OCI-LY1 (cell line): ENCODE measurements around the gene GABRB3.

ENCODE experiments used
- H2AFZ ChIP-seq: fragments of 200-600 bp; sonication (generic), shearing (Covaris generic); 2 replicates; pipeline ENCODE4 v1.6.0; 2014; ENCODE audit warnings: antibody characterized with exemption, mild to moderate bottlenecking, low read length
- H3F3A ChIP-seq: fragments of 200-600 bp; sonication (generic), shearing (Covaris generic); 2 replicates; pipeline ENCODE4 v1.6.0; 2014; ENCODE audit warnings: mild to moderate bottlenecking, antibody characterized with exemption, low read length, moderate library complexity; ENCODE audit not compliant: insufficient read depth
- H3K27ac ChIP-seq: fragments of 200-600 bp; sonication (generic); 2 replicates; pipeline ENCODE4 v1.5.1; 2014; ENCODE audit warnings: low read length, mixed run types, mild to moderate bottlenecking, low read depth; ENCODE audit not compliant: poor library complexity, severe bottlenecking
- H3K27me3 ChIP-seq: fragments of 200-600 bp; sonication (generic); 2 replicates; pipeline ENCODE4 v1.6.0; 2014; ENCODE audit warnings: antibody characterized with exemption, mild to moderate bottlenecking, low read length, moderate library complexity; ENCODE audit not compliant: insufficient read depth
- H3K36me3 ChIP-seq: fragments of 200-600 bp; sonication (generic); 2 replicates; pipeline ENCODE4 v1.6.1; 2014; ENCODE audit warnings: mild to moderate bottlenecking, antibody characterized with exemption, low read length, moderate library complexity, mixed read lengths; ENCODE audit not compliant: insufficient read depth
- H3K4me1 ChIP-seq: fragments of 200-600 bp; sonication (generic); 2 replicates; pipeline ENCODE4 v1.5.1; 2014; ENCODE audit warnings: mild to moderate bottlenecking, low read length, moderate library complexity; ENCODE audit not compliant: insufficient read depth, severe bottlenecking
- H3K4me2 ChIP-seq: fragments of 200-600 bp; sonication (generic), shearing (Covaris generic); 2 replicates; pipeline ENCODE4 v1.6.1; 2014; ENCODE audit warnings: low read length
- H3K4me3 ChIP-seq: fragments of 200-600 bp; sonication (generic); 2 replicates; pipeline ENCODE4 v1.5.1; 2014; ENCODE audit warnings: low read length, low read depth, mild to moderate bottlenecking, mixed read lengths; ENCODE audit not compliant: poor library complexity, severe bottlenecking
- H3K79me2 ChIP-seq: fragments of 200-600 bp; shearing (Covaris generic); 2 replicates; pipeline ENCODE4 v1.6.1; 2016; ENCODE audit warnings: mixed run types, low read length, mixed read lengths; ENCODE audit not compliant: insufficient read depth
- H3K9ac ChIP-seq: fragments of 200-600 bp; sonication (generic), shearing (Covaris generic); 2 replicates; pipeline ENCODE4 v1.6.1; 2014; ENCODE audit warnings: mild to moderate bottlenecking, low read length, mixed read lengths
- H3K9me2 ChIP-seq: fragments of 200-600 bp; sonication (generic), shearing (Covaris generic); 2 replicates; pipeline ENCODE4 v1.6.1; 2014; ENCODE audit warnings: low read depth, mild to moderate bottlenecking, low read length, mixed read lengths
- H3K9me3 ChIP-seq: fragments of 200-600 bp; shearing (Covaris generic); 2 replicates; pipeline ENCODE4 v1.6.1; 2014; ENCODE audit warnings: low read length, mixed read lengths
- H4K20me1 ChIP-seq: fragments of 200-600 bp; sonication (generic), shearing (Covaris generic); 2 replicates; pipeline ENCODE4 v1.6.0; 2016; ENCODE audit warnings: mild to moderate bottlenecking, low read length; ENCODE audit not compliant: insufficient read depth
- EZH2 ChIP-seq: fragments of 200-600 bp; sonication (generic), shearing (Covaris generic); IDR thresholded peaks from 2 replicates; pipeline ENCODE4 v1.8.0; 2017; ENCODE audit warnings: borderline replicate concordance, mixed run types, mild to moderate bottlenecking, antibody characterized with exemption, low read length, moderate library complexity, mixed read lengths
- TF ChIP-seq, protein P1 (sequence below): fragments of 200-600 bp; sonication (generic), shearing (Covaris generic); IDR thresholded peaks from 2 replicates; pipeline ENCODE4 v1.5.1; 2017; ENCODE audit warnings: mild to moderate bottlenecking, antibody characterized with exemption, low read length, moderate library complexity, mixed read lengths

GABRB3 gene

DNA sequence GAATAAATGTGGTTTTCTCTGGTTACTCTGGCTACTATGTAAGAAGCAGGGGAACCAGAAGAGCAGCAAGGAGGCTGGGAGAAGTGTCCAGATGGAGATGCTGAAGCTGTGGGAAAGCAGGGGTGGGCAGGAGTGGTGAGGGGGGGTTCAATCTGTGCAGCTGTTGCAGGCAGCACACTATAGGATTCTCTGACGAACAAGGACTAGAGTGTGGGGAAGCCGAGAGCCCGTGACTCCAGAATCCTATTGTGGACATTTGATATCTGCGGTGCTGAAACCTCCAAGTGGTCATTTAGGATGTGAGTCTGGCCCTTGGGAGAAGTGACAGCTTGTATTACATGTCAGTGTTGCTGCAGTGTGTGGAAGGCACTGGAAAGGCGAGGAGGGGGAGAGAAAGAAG lies 60.5 kb downstream of the GABRB3 start:
- Histone ChIP-seq H4K20me1 (no peaks in the 10 kb centered on the region), H3K27me3 (no peaks in the 10 kb centered on the region), H3K4me3 (no peak overlapping the region), H3K36me3 (no peaks in the 10 kb centered on the region), H3K9ac (no peak overlapping the region), H3K27ac (no peak overlapping the region), H3K9me2 (no peaks in the 10 kb centered on the region), H2AFZ (no peak overlapping the region), H3K79me2 (no peaks in the 10 kb centered on the region), H3F3A (no peaks in the 10 kb centered on the region), H3K4me1 (no peaks in the 10 kb centered on the region), H3K4me2 (no peak overlapping the region), H3K9me3 (no peaks in the 10 kb centered on the region)
- TF ChIP-seq, protein P1, sequence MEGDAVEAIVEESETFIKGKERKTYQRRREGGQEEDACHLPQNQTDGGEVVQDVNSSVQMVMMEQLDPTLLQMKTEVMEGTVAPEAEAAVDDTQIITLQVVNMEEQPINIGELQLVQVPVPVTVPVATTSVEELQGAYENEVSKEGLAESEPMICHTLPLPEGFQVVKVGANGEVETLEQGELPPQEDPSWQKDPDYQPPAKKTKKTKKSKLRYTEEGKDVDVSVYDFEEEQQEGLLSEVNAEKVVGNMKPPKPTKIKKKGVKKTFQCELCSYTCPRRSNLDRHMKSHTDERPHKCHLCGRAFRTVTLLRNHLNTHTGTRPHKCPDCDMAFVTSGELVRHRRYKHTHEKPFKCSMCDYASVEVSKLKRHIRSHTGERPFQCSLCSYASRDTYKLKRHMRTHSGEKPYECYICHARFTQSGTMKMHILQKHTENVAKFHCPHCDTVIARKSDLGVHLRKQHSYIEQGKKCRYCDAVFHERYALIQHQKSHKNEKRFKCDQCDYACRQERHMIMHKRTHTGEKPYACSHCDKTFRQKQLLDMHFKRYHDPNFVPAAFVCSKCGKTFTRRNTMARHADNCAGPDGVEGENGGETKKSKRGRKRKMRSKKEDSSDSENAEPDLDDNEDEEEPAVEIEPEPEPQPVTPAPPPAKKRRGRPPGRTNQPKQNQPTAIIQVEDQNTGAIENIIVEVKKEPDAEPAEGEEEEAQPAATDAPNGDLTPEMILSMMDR = no peak
- no peak for TF ChIP-seq EZH2

GRCh38 chr15:26711445-26711844 lies 61.4 kb downstream of the GABRB3 start:
- no peak overlapping the region for H3K4me2 ChIP-seq
- H3K36me3 ChIP-seq = no peaks in the 10 kb centered on the region
- no peak overlapping the region for H2AFZ ChIP-seq
- H3K4me3 ChIP-seq = no peak overlapping the region
- H3K9me3 ChIP-seq = no peaks in the 10 kb centered on the region
- H4K20me1 ChIP-seq = no peaks in the 10 kb centered on the region
- H3K27ac ChIP-seq = no peak overlapping the region
- no peaks in the 10 kb centered on the region for H3K27me3 ChIP-seq
- H3K79me2 ChIP-seq = no peaks in the 10 kb centered on the region
- H3K9ac ChIP-seq = no peak overlapping the region
- no peaks in the 10 kb centered on the region for H3K9me2 ChIP-seq
- H3K4me1 ChIP-seq = no peaks in the 10 kb centered on the region
- TF ChIP-seq, protein P1 = no peak
- TF ChIP-seq EZH2 = no peak
- no peaks in the 10 kb centered on the region for H3F3A ChIP-seq

DNA sequence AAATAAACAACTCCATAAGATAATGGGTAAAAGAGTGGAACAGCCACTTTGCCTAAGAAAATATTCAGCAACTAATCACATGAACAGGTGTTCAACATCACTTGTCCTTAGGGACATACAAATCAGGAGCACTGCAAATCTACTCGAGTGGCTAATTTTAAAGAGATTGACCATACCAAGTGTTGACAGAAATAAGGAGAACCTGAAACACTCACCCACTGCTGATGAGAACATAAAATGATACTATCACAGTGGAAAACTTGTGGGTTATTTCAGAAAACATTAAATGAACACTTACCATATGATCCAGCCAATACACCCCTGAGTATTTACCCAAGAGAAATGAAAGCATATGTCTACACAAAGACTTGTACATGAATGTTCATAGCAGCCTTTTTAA lies 70.5 kb downstream of the GABRB3 start:
- H3K27me3 ChIP-seq = no peaks in the 10 kb centered on the region
- no peaks in the 10 kb centered on the region for H3K9me3 ChIP-seq
- TF ChIP-seq, protein P1 = no peak
- TF ChIP-seq EZH2 = no peak
- no peaks in the 10 kb centered on the region for H3K9me2 ChIP-seq
- H3K36me3 ChIP-seq = no peaks in the 10 kb centered on the region
- H3K27ac ChIP-seq = no peak overlapping the region
- H3K79me2 ChIP-seq = no peaks in the 10 kb centered on the region
- no peak overlapping the region for H3K9ac ChIP-seq
- no peaks in the 10 kb centered on the region for H3F3A ChIP-seq
- no peak overlapping the region for H3K4me3 ChIP-seq
- no peaks in the 10 kb centered on the region for H4K20me1 ChIP-seq
- no peak overlapping the region for H3K4me2 ChIP-seq
- no peaks in the 10 kb centered on the region for H3K4me1 ChIP-seq
- no peak overlapping the region for H2AFZ ChIP-seq
